Stimulated activated CD8-positive, alpha-beta memory T cell treated with anti-CD3 and anti-CD28 coated beads, Interleukin-15, amount 100 ng/mL, for 24 hours (primary cell): ENCODE results near the gene ARHGAP23.
A peak's percentile ranks its signal among the peaks of the same experiment; 100 is the strongest.

Source experiments
- DNase-seq: peaks from one replicate; pipeline ENCODE4 v3.0.0-alpha.2; 2020; ENCODE audit warnings: low read depth

The ARHGAP23 gene

DNA sequence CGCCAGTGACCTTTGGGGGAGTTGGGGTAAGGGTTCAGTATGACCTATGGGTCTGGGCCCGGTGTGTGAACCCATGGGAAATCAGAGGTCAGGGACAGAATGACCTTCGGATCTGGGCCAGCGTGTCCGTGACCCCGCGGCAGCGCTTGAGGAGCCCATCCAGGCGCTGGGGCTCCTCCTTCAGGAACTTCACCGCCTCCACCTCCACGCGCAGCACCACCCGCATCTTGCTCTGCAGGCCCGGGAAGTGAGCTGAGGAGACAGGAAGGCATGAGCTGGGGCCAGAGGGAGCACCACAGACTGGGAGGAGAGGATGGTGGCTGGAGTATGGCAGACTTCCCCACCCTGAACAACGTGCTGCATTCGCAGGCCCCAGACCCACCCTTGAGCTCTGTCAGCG, 124.1 kb downstream of the ARHGAP23 start:
- DNase-seq, result no peak

GRCh38 chr17:38554430-38555350, 126.4 kb downstream of the ARHGAP23 start:
- DNase-seq, result no peak

GRCh38 chr17:38556239-38556638, 128.0 kb downstream of the ARHGAP23 start:
- DNase-seq, result no peak

DNA sequence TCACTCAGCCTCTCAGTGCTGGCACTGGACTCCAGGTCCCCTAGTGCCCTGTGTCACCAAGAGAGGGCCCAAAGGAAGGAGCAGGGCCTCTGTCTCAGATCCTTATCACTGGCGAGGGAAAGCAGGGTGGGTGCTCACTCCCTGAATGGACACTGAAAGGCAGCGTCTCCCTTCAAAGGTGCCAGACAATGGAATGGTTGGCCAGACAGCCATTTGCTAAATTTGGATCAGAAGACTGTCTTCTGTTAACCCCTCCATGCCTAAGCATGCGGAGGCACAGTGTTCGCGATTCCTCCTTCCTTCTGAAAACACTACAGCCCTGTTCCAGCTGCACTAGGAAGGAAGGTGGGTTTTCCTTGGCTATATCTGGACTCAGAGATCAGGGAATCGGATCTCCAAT, 129.1 kb downstream of the ARHGAP23 start:
- DNase-seq, result no peak

DNA sequence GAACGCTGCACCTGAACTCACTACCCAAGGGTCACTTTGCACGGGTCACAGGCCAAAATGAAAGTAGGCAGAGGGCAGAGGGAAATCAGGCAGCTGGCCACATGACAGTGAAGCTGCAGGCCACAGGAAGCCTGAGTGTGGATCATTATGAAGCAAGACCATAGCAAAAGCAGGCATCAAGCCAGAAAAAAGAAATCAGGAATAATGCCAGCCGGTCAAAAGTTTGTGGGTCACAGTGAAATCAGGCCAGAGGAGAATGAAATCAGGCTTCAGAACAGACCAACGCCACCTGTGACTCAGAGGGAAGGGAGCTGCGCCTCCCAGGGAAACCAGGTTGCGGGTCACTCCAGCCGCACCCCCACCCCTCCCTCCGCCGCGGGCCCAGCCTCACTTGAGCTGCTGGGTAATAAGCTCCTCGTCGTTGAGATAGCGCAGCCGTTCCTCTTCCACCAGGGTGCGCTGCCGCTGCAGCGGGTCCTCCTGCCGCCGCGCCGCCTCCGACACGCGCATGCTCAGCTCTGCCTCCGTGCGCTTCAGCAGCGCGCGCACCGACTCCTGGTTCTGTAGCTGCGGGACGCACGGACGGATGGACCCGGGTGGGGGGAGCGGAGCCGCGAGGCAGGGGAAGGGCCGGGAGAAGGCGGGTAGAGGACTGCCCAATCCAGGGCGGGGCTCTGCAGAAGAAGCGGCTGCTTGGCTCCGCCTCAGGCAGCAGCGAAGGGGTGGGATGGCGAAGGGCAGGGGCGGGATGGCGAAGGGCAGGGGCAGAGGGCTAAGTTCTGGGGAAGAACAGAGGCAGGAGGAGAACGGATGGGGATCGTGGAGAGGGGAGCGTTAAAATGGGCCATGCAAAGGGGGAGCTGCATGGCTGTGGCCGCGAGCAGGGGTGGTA, 129.8 kb downstream of the ARHGAP23 start:
- DNase-seq, result peak; percentile 77

DNA sequence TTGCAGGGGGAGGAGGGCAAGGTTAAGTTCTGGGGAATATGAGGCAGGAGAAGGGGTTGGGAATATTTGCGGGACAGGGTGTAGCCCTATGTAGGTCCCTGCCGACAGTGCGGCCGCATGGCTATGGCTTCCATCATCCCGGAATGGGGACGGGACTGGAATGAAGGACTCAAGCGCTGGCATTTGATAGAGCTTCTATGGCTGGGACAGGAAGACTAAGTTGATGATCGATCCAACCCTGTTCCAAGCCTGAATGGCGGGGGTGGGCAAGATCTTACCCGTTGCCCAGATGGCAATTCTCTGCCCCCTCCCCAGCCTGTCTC, 130.4 kb downstream of the ARHGAP23 start:
- DNase-seq, result no peak

- DNase-seq, result peak; percentile 77
Measured at GRCh38 chr17:38559051-38559879, 131.0 kb downstream of the ARHGAP23 start.

DNA sequence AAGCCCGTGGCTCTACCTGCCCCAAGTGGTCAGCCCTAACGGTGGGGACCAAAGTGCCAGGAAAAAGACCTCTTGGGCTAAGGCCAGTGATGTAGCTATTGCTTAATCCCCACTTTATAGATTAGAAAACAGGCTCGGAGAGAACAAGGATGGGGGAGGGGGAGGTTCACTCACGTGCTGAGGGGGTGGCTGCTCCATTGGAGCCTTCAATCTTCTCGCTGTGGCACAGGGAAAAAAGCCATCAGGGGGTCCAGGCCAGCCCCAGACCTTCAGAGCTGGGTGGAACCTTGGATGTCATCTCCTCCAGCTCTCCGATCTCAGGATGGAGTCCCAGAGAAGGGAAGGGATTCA, 131.6 kb downstream of the ARHGAP23 start:
- DNase-seq, result no peak

- no peak for DNase-seq
Measured at GRCh38 chr17:38560503-38561318, 132.4 kb downstream of the ARHGAP23 start.

- no peak for DNase-seq
Measured at GRCh38 chr17:38561416-38562214, 133.4 kb downstream of the ARHGAP23 start.
